RCC 7860 (cell line): ENCODE results near the gene TBC1D1.

ENCODE experiments used
- DNase-seq: peaks from one replicate; pipeline ENCODE4 v3.0.0-alpha.2; 2015; ENCODE audit warnings: low spot score
- FAIRE-seq: peaks from 2 replicates; lab custom pipeline; 2012; peaks lifted over from hg19 to GRCh38; lab: Jason Lieb, UNC

TBC1D1 gene

DNA sequence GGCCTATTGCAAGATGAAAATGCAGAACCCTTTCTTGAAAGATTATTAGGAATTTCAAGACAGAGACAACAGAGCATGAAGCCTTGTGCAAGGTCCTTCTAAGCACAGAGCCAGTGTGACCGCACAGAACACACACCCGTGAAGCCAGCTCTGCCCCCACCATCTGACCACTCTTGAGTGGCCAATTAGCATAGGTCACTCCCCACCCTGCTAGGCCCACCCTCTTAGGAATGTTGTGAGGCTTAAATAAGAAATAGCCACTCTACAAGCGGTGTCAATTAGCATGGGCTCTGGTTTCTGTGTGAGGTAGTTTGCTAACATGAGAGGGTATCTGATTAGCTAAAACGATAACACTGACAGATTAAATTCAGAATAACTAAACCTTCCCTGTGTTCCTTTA lies 222.2 kb downstream of the TBC1D1 start:
- FAIRE-seq: no peak
- no peak for DNase-seq

DNA sequence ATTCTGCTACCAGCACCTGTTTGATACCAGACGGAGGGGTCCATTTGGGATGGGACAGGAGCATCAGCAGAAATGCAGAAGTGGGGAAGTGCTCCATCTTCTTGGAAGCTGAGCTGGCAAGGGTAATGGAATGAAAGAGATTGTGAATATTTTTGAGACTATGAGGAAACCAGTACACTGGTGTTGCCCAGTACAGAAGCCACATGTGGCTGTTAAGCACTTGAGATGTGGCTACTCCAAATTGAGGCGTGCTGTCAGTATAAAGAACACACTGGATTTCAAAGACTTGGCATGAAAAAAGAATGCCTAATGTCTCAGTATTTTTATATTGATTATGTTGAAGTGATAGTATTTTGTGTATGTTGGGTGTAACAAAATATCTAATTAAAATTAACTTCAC lies 222.7 kb downstream of the TBC1D1 start:
- no peak for DNase-seq
- FAIRE-seq: no peak

DNA sequence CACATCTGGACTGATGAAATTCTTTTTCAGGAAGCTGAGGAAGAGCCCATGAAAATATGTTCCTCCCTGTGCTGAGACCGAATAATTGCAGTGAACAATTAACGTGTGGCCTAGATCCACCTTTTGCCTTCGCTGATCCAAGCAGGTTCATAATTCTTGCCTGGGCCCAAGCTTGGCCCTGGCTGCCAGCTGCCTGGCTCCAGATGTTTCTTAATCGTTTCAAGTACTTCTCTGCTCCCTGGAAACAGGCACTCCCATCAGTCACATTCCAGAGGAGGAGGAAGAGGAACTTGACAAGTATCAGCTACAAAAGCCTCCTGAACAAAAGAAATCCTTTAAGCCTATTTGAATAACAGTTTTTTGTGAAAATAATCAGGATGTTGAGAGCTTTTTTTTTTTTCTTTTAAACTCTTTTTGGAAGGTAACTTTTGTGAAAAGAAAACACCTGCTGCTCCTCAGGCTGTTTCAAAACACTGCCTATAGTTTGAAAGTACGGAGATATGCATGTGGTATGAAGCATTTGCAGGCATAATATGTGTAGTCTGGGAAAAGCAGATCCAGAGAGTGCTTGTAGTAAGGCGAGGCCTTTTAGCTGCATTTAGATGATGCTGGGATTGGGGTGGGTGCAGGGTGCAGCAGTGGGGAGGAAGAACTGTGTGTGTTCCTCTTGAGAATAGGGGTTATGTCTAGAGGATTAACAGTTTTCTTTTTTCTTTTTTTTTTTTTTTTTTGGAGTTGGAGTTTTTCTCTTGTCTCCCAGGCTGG lies 223.7 kb downstream of the TBC1D1 start:
- DNase-seq (no peak), FAIRE-seq (no peak)

DNA sequence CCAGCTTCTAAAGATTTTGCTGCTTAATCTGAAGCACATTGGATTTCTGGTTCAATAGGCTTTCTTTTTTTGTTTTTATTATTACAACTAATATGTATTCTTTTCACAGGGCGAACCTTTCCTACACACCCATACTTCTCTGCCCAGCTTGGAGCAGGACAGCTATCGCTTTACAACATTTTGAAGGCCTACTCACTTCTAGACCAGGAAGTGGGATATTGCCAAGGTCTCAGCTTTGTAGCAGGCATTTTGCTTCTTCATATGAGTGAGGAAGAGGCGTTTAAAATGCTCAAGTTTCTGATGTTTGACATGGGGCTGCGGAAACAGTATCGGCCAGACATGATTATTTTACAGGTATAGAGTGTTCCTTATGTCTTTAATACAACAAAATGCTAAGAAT lies 224.7 kb downstream of the TBC1D1 start:
- no peak for DNase-seq
- no peak for FAIRE-seq

DNA sequence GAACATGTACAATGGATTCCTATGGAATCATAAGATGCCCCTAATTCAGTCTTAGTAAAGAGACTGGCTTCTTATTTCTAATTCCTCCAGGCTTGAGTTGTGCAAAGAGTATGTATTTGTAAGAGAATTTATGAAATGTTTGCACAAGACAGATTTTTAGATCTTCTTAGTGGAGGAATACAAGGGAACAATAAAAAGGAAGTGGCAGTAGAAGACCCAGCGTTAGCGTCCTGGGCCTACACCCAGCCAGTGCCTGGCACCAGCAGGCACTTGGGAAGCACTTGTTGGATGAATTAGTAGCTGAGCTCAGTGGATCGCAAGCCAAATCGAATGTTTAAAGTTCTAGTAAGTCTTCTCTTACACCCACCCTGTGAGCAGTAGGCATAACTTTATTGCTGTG lies 226.7 kb downstream of the TBC1D1 start:
- FAIRE-seq (no peak), DNase-seq (no peak)

DNA sequence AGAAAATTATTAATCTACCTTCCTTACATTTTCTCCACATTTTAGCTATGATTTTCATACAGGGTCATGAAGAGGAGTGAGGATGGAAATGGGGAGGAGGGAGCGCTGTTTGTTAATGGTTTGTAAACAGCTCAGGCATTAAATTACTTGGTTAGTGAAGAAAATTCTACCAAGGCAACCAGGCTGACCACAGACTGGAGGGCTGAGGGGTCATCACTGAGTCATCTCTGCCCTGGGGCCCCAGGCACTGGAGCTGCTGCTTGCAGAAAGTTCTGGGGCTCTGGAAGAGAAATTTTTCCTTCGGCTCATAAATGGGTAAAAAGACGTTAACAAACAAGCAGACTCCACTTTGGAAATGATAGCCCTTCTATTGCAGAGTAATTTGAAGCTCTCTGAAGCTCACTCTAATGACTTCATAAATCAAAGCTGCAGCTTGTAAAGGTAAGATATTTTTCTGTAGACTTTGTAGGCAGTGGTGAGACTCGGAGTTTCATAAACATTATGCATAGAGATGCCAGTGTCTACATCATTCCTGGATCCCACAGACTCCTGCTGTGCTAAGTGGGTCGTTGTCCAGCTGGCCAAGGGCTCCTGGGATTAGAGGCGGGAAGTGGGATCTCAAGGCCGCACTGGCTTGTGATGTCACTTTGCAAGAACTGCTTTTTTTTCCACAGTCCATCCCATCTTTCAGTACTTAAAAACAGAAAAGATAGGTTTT lies 228.9 kb downstream of the TBC1D1 start:
- FAIRE-seq (peak; percentile 96), DNase-seq (peak; percentile 83)

DNA sequence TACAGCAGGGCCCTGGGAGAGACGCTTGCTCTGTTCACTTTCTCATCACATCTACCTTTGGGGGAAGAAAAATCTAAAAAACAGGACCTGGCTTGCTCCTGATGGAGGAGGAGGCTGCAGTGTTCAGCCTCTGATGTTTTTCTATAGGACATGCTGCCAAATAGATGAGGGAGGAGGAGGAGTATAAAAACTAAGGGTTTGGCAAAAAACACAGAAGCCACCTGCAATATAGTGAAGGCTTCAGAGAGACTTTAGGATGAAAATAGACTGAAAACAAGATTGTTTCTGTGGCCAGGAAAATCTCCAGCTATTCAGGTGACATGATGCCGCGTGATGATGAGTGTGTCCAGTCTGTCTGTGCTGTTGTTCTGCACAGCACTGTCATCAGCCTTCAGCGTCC lies 229.9 kb downstream of the TBC1D1 start:
- DNase-seq (no peak), FAIRE-seq (no peak)

DNA sequence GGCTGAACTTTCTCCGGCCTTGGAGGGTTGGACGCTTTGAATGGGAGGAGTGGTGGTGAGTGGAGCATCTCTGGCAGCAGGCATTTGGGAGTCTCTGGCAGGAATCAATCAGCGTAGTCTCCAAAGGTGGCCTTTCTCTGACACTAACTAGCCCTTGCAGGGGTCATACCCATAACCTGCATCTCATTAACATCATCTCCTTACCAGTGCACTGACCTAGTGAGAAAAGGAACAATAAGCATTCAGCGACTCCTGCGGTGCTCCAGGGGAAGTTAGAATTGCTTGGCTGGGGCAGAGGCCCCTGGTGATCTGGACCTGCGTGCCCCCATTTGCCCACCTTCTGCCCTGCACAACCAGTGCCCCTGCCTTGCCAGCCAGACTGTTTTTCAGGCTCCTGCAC lies 231.2 kb downstream of the TBC1D1 start:
- DNase-seq (no peak), FAIRE-seq (no peak)

DNA sequence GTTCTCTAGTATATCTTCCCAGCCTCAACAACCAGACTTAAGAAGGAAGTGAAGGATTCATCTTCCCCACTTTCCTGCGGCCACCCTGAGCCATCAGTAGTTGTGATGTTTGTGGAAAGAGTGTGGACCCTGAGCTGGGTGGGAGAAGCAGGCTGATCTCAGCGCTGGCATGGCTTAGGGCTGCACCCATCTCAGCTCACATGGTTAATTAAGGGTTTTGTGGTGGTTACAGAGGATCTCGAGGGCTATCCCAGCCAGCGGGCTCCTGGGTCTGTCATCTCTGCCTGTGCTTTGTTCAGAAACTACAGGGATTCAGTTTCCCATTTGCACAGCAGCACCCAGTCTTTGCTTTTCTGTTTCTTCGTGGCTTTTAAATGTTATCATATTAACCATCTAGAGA lies 232.7 kb downstream of the TBC1D1 start:
- FAIRE-seq: no peak

DNA sequence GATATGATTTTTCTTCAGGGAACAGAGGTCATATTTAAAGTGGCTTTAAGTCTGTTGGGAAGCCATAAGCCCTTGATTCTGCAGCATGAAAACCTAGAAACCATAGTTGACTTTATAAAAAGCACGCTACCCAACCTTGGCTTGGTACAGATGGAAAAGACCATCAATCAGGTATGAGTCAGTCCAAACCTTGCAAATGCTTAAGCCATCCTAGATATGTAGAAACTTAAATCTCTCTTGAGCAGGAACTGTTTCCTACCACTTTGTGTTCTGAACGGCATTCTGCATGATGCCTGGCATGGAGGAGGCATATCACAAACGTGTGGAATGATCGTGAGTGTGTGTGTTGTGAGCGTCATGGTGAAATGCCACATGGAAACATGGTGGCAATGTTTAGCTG lies 234.1 kb downstream of the TBC1D1 start:
- FAIRE-seq (no peak), DNase-seq (no peak)

More for the DNA sequence above, 232.7 kb downstream of the TBC1D1 start:
- no peak for DNase-seq

DNA sequence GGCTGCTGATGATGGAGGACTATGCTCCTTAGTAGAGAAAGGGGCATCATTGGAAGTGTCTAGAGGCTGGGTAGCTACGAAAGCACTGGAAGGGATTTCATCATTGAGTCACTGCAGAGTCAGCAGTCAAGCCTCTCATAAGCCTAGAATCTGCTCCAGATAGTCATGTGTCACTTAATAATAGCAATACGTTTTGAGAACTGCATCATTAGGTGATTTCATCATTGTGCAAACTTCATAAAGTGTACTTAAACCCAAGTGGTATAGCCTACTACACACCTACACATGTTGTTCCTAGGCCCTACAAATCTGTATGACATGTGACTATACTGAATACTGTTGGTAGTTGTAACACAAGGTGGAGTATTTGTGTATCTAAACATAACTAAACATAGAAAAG lies 234.9 kb downstream of the TBC1D1 start:
- FAIRE-seq (no peak), DNase-seq (no peak)

DNA sequence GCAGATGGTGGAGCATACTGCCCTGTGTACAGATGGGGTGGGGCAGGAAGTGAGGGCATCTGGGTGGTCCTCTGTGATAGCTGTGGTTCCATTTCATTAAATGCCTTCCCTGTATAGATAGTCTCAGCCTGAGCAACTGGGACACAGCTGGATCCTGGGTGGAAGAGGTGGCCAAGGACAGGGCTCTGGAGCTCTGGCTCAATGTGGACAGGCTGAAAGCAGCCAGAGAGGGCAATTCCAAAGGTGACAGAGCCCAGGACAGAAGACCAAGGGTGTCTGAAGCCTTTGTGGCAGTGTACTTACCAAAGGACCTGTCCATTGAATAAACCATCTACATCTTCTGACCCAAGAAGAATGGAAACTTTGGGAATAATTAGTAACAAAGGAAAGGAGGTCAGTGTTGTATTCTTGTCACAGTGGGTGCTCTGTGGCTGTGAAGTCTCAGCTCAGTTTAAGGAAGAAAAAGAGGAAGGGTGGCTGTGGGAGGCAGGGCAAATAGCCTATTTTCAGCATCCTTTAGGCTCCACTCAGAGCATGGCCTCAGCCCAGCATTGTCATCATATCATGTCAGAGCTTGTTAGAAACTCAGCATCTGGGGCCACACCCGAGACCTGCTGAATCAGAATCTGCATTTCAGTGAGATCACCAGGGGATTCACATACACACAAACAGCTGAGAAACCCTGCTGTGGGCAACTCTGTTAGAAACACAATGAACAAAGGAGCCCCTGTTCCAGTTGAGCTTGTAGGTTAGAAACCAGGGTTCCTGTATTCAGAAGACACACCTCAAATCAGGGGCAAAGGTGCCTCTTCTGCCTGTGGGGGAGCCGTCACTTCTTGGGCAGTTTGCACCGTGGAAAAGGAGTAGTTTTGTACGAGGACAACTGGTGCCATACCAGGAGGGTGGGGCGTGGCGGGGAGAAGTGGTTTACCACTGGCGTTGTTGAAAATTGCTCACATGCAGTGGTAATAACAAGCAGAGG lies 237.9 kb downstream of the TBC1D1 start:
- FAIRE-seq (no peak), DNase-seq (no peak)

DNA sequence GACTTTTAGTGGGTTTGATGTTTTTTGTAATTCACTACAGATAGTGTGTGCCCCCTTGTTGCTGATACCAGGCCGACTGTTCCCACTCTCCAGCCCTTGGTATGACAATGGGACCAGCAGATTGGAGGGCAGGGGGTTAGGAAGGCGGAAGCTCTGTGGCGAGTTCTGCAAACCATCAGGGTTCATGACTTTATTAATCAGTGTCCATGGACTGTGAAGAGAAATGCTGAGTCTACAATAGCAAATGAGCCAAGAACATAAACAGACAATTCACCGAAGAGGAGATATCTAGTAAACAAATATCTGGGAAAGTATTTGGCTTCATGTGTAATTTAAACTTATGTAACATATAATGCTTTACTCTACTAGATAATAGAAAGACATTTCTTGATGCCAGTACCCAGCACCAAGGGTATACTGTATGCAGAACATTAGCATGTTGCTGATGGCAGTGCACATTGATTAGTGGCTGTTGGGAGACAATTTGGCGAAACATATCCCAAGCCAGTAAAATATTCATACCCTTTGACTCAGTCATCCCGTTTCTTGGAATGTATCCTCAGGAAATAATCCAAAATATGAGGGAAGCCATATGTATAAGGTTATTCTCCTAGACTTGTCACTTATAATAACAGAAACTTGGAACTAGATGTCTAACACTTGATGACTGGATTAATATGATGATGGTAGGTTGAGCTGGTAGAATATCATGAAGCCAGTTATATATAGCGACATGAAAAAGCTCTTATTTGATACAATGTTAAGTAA lies 238.8 kb downstream of the TBC1D1 start:
- no peak for DNase-seq
- FAIRE-seq: no peak

DNA sequence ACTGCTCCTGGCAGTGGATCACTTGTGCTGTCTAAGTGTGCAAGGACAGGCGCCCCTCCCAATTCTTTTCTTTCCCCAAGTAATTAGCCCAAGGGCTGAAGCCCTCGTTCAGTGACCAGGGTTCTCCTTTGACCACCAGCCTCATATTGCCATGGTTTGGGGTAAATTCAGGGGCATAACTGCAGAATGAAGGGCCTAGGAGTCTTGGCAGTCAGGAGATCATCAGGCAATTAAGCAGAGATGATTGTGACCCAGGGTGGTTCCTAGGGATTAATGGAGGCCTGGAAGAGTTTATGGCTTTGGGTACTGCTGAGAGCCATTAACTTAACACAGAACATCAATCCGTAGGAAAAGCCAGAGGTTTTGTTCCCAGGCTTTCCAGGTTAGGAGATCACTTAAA lies 240.0 kb downstream of the TBC1D1 start:
- no peak for FAIRE-seq
- no peak for DNase-seq

DNA sequence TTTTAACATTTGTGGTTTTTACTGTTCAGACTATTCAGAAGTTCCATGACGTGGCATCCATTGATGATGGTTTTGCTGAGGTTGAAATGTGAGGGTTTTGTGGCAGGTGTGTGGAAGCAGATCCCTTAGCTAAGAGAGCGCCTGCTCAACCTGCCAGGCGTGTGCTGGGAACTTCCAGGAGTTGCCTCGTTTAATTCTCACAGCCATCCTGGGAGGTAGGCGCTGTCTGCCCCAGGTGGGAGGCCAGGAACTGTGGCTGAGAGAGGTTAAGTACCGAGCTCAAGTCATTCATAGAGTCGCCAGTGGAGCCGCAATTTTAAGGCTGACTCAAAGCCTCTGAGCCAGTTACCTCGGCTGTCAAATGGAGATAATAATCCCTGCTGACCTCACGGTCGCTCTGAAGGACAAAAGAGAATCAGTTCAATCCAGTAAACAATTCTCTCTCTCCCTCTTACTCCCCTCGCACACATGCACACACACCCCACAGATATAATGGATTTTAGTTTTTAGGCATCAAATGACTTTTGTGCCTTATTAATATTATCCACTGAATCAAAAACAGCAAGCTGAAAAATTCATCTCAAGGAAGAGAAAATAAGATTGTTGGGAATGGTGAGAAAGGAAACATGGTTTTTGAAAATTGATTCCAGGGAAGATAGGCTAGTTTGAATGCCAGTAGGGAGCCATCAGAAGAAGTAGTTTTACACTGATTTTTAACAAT lies 240.6 kb downstream of the TBC1D1 start:
- FAIRE-seq (no peak), DNase-seq (no peak)

DNA sequence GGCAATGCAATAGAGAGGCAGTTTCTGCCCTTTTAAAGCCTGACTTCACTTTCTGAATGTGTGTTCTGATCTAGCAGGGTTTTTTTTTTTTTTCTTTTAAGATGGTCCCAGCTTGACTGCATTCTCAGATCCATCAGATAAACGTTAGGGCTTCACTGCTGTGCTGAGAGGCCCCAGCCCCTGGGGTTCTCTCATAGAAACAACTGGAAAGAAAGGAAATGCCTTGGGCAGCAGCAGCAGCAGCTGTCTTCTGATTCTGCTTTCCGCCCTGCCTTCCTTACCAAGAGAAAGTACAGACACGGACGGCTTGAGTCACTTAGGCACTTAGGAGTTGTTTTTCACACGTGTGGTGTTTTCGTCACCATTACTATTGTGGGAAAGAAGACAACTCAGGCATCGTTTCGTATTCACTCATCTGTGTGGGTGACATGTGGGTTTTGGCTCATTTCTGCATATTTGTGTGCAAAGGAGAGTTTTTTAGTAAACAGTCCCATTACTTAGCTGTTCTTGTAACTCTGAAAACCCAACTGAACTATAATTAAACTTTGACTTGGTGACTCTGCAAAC lies 241.3 kb downstream of the TBC1D1 start:
- DNase-seq: peak; percentile 51
- no peak for FAIRE-seq

DNA sequence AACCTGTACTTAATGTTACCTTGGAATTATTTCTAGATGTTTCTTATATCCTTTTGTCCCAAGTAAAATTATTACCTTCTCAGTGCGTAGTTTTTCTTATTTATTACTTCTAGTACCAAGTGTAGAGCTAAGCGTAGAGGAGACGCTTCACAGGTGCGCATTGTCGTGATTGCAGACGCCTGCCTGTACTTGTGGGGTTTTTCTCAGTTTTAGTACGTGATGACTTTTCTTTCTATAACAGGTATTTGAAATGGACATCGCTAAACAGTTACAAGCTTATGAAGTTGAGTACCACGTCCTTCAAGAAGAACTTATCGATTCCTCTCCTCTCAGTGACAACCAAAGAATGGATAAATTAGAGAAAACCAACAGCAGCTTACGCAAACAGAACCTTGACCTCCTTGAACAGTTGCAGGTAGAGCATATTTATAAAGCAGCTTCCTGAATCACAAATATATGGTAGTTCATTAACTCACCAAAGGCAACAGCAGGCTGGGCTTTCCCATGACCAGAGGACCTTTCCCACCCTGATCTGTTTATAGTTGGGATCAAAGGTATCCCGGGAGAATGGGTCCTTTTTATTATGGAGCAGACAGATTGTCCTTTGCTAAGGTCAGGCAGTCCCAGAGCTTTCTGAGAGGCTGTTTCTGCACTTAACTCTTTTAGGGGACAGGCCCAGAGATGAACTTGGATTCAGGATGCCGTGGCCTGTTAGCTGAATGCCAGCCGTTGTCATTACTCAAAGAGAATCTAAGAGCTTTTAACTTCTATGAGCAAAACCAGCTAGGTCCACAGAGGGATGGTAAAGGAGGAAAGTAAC lies 242.2 kb downstream of the TBC1D1 start:
- DNase-seq (no peak), FAIRE-seq (no peak)

DNA sequence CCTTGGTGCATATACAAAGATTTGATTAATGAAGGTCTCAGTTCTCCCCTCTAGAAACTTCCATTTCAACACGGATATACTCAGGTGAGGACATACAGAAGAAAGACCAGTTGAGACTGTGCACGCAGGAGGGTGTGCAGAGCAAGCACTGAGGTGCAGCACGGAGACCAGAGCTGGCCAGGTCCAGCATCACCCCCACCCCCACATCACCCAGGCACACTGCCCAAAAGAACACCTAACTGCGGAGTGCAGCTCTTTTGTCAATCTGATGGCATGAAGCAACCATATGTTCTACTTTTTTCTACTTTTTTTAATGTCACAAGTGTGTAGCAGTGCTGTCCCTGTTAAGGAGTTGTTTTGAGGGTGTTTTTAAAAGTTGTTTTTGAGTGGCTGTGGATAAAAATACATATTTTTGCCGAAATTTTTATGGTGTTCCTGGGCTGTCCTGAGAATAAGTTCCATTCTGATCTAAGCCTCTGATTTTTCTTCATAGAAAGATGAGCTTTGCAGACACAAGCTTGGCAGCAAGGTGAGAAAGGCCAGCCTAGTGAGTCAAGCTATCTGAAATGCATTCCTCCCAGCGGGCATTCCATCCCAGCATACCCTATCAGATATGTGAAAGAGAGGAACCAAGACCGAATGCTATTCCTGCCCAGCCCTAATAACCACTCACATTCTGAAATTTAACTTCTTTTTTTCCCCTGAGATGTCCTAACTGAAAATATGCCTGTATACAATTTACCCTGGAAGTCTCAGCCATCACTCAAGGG lies 243.0 kb downstream of the TBC1D1 start:
- FAIRE-seq (no peak), DNase-seq (no peak)
